Colonic mucosa (tissue), 4 donors: ENCODE measurements around the gene MAD1L1. TPM values are rescaled to one million over a fixed set of nuclear protein-coding genes. Genes with fewer than 3 reads are reported as not detected.

Experiments
- DNase-seq: peaks from one replicate; pipeline ENCODE4 v3.0.0-alpha.2; 2020
- H3K27ac ChIP-seq: fragments of 200-600 bp; one replicate; pipeline ENCODE4 v1.8.0; 2021
- H3K27me3 ChIP-seq: fragments of 200-600 bp; one replicate; pipeline ENCODE4 v1.8.0; 2021
- H3K36me3 ChIP-seq: fragments of 200-600 bp; one replicate; pipeline ENCODE4 v1.8.0; 2021
- H3K4me1 ChIP-seq: fragments of 200-600 bp; one replicate; pipeline ENCODE4 v1.8.0; 2021; ENCODE audit warnings: mild to moderate bottlenecking
- H3K4me3 ChIP-seq: fragments of 200-600 bp; one replicate; pipeline ENCODE4 v1.8.0; 2021
- H3K9ac ChIP-seq, 2 donors: one replicate each; pipeline ENCODE4 v1.7.0; 2013; ENCODE audit warnings: control low read depth in 2 of 2, low read depth in 2 of 2, low read length in 2 of 2
- H3K9me3 ChIP-seq: fragments of 200-600 bp; one replicate; pipeline ENCODE4 v1.8.0; 2021
- intact Hi-C: fragments of 100-400 bp; cut with DNase I; formaldehyde crosslinking; loops from one replicate; pipeline ENCODE4 v1.14.1; 2022
- total RNA-seq, 2 donors: library from RNA; stranded (reverse); fragmentation: NEBNext Ultra II Directional in 1 of 2; extraction: Animal tissue kit (Norgen Biotek cat#: 25700) in 1 of 2; gene quantifications; one replicate each; pipeline ENCODE4 v1.2.1, GENCODE V29; 2021
- TF ChIP-seq, protein P1 (sequence below): fragments of 200-600 bp; IDR thresholded peaks from one replicate; pipeline ENCODE4 v1.8.0; 2022; ENCODE audit warnings: antibody characterized with exemption, mild to moderate bottlenecking
- donor health status: healthy.
- donor health status: DM: no; HTN: no; CAD: no.
- donor health status: DM: no; HTN: no; CAD: no.

MAD1L1 gene
- total RNA-seq, 2 donors from 2014 or later: 18.2 to 47.0 TPM

DNA sequence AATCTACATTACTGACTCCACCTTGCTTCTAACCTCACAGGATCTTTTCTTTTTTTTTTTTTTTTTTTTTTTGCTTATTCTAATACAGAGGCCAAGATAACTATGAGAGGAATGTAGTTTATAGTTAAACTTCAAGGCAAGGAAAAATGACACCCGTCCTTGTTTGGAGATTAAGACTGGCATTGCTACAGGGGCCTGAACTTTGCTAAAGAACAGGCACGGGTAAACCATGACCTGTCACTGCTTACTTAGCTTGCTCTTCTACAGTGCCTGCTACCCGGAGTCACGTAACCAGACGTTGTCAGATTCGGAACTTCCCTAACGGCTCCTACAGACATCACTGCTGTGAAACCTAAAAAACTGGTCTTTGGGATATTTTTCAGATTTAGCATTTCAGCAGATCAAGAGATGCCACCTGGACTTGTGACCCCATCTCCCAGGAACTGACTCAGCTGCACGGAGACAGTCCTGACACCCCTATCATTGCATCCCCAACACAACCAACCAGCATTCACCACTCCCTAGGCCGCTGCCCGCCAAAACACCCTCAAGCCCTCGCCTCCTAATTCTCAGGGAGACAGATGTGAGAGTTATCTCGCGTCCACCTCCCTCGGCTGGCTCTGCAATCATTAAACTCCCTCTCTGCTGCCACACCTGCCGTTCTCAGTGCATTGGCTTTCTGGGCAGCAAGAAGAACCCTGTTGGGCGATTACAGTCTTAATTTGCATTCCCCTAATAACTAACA, 27.5 kb downstream of the MAD1L1 start:
- intact Hi-C loops: loop anchor here (5.0 to 10.0 kb wide), 2 partner anchors 543 to 630 kb away; partner anchors contain the start of gene PSMG3
- H3K27me3 ChIP-seq: no peaks in the 10 kb centered on the region
- H3K27ac ChIP-seq: no peak overlapping the region

DNA sequence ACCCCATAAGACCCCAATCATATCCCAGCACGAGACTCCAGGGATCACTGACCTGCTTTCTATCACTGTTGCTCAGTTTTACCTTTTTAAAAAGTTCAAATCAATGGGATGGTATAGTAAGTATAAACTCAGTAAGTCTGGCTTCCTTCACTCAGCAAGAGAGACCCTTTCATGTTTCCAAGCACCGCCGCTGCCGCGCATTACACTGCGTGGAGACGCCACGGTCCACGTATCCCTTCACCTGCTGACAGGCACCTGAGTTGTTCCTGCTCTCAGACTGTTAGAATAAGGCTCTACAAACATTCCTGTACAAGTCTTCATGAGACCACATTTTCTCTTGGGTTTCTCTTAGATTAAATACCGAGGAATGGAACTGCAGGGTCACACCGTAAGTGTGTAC, 28.3 kb downstream of the MAD1L1 start:
- H3K27me3 ChIP-seq: no peaks in the 10 kb centered on the region
- TF ChIP-seq, protein P1, sequence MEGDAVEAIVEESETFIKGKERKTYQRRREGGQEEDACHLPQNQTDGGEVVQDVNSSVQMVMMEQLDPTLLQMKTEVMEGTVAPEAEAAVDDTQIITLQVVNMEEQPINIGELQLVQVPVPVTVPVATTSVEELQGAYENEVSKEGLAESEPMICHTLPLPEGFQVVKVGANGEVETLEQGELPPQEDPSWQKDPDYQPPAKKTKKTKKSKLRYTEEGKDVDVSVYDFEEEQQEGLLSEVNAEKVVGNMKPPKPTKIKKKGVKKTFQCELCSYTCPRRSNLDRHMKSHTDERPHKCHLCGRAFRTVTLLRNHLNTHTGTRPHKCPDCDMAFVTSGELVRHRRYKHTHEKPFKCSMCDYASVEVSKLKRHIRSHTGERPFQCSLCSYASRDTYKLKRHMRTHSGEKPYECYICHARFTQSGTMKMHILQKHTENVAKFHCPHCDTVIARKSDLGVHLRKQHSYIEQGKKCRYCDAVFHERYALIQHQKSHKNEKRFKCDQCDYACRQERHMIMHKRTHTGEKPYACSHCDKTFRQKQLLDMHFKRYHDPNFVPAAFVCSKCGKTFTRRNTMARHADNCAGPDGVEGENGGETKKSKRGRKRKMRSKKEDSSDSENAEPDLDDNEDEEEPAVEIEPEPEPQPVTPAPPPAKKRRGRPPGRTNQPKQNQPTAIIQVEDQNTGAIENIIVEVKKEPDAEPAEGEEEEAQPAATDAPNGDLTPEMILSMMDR: no peak
- H3K36me3 ChIP-seq: no peaks in the 10 kb centered on the region
- no peaks in the 10 kb centered on the region for H3K4me1 ChIP-seq
- H3K4me3 ChIP-seq: no peak overlapping the region
- intact Hi-C loops: loop anchor here (10.0 kb wide), 1 partner anchor 630 kb away; the partner anchor contains the start of gene PSMG3
- no peaks in the 10 kb centered on the region for H3K9me3 ChIP-seq
- H3K9ac ChIP-seq: no peak overlapping the region
- DNase-seq: no peak
- H3K27ac ChIP-seq: no peak overlapping the region

More for the DNA sequence above, 27.5 kb downstream of the MAD1L1 start:
- TF ChIP-seq, protein P1: no peak
- Histone ChIP-seq H3K36me3 (no peaks in the 10 kb centered on the region), H3K9me3 (no peaks in the 10 kb centered on the region), H3K4me3 (no peak overlapping the region), H3K4me1 (no peaks in the 10 kb centered on the region), H3K9ac (no peak overlapping the region)
- DNase-seq: no peak

DNA sequence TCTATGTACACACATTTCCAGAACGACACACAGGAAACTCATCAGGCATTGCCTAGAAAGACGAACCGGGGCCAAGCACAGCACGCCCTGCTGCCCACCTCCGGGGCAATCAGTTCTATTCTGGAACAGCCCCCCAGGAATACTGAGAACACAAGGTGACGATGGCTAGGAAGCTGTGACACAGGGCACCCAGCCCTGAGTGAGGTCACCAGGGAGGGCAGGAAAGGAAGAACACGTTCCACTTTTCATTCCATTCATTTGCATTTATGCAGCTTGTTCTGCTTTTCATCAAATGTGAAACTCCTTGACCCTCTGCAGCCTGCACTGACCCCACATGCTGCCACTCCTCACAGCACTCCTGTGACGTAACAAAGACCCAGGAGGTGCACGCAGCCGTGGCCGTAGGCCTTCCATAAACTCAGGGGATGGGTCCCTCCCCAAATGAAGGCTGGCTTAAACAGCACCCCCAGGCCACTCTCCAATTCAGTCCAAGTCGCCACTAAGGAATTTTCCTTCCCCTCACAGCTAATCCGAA, 28.9 kb downstream of the MAD1L1 start:
- no peak for DNase-seq
- H3K27me3 ChIP-seq: no peaks in the 10 kb centered on the region
- TF ChIP-seq, protein P1: no peak
- H3K36me3 ChIP-seq: no peaks in the 10 kb centered on the region
- intact Hi-C loops: loop anchor here (10.0 kb wide), 1 partner anchor 629 kb away; the partner anchor contains the start of gene PSMG3
- no peak overlapping the region for H3K27ac ChIP-seq
- no peak overlapping the region for H3K4me3 ChIP-seq
- H3K9me3 ChIP-seq: no peaks in the 10 kb centered on the region
- no peak overlapping the region for H3K9ac ChIP-seq
- H3K4me1 ChIP-seq: no peaks in the 10 kb centered on the region

DNA sequence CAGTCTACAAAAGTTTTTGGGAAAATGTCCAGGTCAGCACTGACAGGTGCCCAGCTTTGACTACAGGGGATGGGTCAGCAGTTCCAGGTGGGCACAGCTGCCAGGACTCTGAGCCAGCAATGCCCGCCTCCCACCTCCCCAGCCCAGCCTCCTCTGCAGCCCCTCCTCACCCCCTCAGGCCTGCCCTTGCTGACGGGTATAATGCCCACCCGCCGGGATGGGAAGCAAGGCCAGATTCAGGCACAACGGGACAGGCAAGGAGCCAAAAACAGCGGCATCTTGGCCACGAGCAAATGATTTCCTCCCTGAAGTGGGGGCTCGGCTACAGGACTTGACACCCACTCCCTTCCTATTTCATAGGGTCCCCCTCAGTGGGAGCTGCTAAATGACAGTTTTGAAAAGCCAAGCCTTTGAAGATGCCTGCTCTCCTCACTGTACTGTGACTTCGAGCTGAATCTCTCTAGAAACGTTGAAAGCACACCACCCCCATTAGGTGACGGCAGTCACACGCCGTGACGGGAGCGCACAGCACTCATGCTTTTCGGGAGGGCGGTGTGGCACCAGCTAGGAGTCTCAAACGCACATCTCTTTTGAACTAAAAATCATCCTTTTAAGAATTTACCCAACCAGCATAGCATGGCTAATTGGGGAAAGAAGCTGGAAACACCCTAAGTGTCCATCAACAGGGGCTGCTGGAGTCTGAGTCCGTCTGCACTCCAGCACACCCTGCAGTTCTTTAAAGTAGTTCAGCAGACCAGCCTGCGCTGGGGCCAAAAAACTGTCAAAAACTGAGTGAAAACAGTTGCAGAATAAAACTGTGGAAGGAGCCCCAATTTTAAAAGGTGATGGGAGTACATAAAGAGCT, 29.6 kb downstream of the MAD1L1 start:
- H3K9me3 ChIP-seq: no peaks in the 10 kb centered on the region
- H3K27me3 ChIP-seq: no peaks in the 10 kb centered on the region
- no peaks in the 10 kb centered on the region for H3K36me3 ChIP-seq
- H3K4me3 ChIP-seq: no peak overlapping the region
- no peak overlapping the region for H3K27ac ChIP-seq
- TF ChIP-seq, protein P1: no peak
- intact Hi-C loops: loop anchor here (10.0 kb wide), 1 partner anchor 628 kb away; the partner anchor contains the start of gene PSMG3
- DNase-seq: no peak
- H3K4me1 ChIP-seq: no peaks in the 10 kb centered on the region
- H3K9ac ChIP-seq: no peak overlapping the region

DNA sequence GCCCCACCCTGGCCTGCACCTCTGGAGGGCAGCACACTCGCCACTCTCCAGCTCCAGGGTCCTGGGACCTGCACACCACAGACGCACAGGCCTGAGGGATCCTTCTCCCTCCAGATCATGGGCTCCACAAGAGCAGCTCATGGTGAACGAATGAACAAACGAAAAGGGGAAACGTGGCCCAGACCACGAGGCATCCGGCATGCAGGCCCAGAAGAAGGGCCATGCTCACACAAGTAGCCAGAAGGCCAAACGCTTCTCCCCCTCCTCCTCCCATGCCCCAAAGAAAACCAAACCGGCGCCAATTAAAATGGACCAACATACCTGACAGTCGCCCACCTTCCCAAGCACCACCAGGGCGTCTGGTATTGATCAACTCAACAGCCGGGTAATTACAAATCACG, 30.4 kb downstream of the MAD1L1 start:
- no peak overlapping the region for H3K27ac ChIP-seq
- TF ChIP-seq, protein P1: no peak
- H3K9ac ChIP-seq: no peak overlapping the region
- no peak overlapping the region for H3K4me3 ChIP-seq
- no peaks in the 10 kb centered on the region for H3K36me3 ChIP-seq
- intact Hi-C loops: loop anchor here (10.0 kb wide), 1 partner anchor 628 kb away; the partner anchor contains the start of gene PSMG3
- no peak for DNase-seq
- H3K4me1 ChIP-seq: no peaks in the 10 kb centered on the region
- no peaks in the 10 kb centered on the region for H3K9me3 ChIP-seq
- no peaks in the 10 kb centered on the region for H3K27me3 ChIP-seq
